ENCODE data around the gene GAD1.

DNA sequence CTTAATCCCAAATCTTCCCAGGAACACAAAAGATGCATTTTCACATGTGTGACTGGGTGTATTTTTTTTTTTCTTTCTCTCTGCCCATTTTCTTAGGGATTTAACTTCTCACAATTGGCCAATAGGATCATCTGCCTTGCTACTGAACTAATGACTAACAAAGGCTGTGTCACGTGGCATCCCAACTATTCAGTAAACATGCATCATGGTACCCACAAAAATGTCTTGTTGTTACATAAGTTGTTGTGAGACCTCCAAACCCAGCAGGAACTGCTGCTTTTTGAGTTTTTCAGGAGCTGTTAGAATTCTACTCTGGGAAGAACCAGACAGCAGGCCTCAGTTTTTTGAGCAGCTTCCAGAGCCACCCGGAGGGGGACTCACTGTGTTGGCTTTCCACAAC lies 31.9 kb downstream of the GAD1 start:
- TF ChIP-seq YY1 (IDR thresholded peaks at IDR 0.05; ENCODE audit: insufficient read depth, insufficient read length) = no peak
- no peak for TF ChIP-seq SUZ12 (IDR thresholded peaks at IDR 0.05; ENCODE audit: extremely low read depth, insufficient read depth, insufficient read length)
- TF ChIP-seq ZNF274 (IDR thresholded peaks at IDR 0.05; ENCODE audit: low read depth, low read length) = no peak

Measured in NT2/D1 (cell line).